SK-N-SH treated with all-trans-retinoic acid at 6 μM for 48 hours (cell line): Measurements from ENCODE around the gene SKOR1.

ENCODE experiments used
- ISL1 ChIP-seq: fragments of 250-450 bp; sonication (Bioruptor Pico); IDR thresholded peaks from 2 replicates; pipeline ENCODE4 v2.1.2; 2022; ENCODE audit warnings: mild to moderate bottlenecking, moderate library complexity
- RARB ChIP-seq: fragments of 250-450 bp; sonication (Bioruptor Pico); IDR thresholded peaks from 2 replicates; pipeline ENCODE4 v1.8.0; 2021; ENCODE audit warnings: mild to moderate bottlenecking, moderate library complexity
- ZC3H10 ChIP-seq: fragments of 250-450 bp; sonication (Bioruptor Pico); IDR thresholded peaks from 2 replicates; pipeline ENCODE4 v1.5.1; 2021; ENCODE audit warnings: mild to moderate bottlenecking, moderate library complexity
- ZFP3 ChIP-seq: fragments of 250-450 bp; sonication (Bioruptor Pico); IDR thresholded peaks from 2 replicates; pipeline ENCODE4 v1.5.0; 2020; ENCODE audit warnings: mild to moderate bottlenecking, moderate library complexity
- ZNF70 ChIP-seq: fragments of 450-650 bp; formaldehyde crosslinking; IDR thresholded peaks from 2 replicates; pipeline ENCODE4 v1.5.0; 2020; ENCODE audit warnings: mild to moderate bottlenecking, moderate library complexity
- TF ChIP-seq, protein P1 (sequence below): fragments of 250-450 bp; sonication (Bioruptor Pico); IDR thresholded peaks from 2 replicates; pipeline ENCODE4 v1.5.1; 2021; ENCODE audit warnings: mild to moderate bottlenecking, moderate library complexity
- TF ChIP-seq, protein P2 (sequence below): fragments of 250-450 bp; sonication (Bioruptor Pico); IDR thresholded peaks from 2 replicates; pipeline ENCODE4 v1.8.0; 2021; ENCODE audit warnings: low read depth, mild to moderate bottlenecking, moderate library complexity, borderline replicate concordance
- TF ChIP-seq, protein P3 (sequence below): fragments of 250-450 bp; sonication (Bioruptor Pico); IDR thresholded peaks from 2 replicates; pipeline ENCODE4 v1.8.0; 2020; ENCODE audit warnings: mild to moderate bottlenecking, moderate library complexity, borderline replicate concordance
- TF ChIP-seq, protein P4 (sequence below): fragments of 250-450 bp; sonication (Bioruptor Pico); IDR thresholded peaks from 2 replicates; pipeline ENCODE4 v1.5.1; 2020; ENCODE audit warnings: low read depth, mild to moderate bottlenecking, moderate library complexity

DNA sequence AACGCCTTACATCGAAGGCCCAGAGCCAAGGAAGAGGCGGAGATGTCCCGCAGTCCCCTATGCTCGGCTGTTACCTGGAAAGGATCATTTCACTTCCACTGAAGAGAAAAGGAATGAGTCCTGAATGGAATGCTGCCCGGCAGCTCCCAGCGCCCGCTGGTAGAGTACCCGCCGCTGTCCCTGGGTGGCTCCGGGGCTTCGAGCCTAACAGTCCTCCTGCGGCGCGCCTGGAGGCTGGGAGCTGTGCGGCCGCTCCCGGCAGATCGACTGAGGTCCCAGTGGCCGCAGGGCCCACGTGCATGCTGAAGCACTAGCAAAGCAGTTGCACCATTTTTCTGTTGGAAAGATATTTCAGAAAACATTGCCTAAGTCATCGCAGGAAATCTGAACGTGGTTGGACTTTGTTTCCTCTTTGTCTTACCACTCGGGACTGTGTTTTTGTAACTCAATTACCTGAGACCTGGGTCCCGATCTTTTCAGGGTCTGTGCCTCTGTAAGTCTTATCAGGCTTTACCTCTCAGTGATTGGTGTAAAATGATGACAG is 13.6 kb downstream of the SKOR1 start:
- TF ChIP-seq, protein P1, sequence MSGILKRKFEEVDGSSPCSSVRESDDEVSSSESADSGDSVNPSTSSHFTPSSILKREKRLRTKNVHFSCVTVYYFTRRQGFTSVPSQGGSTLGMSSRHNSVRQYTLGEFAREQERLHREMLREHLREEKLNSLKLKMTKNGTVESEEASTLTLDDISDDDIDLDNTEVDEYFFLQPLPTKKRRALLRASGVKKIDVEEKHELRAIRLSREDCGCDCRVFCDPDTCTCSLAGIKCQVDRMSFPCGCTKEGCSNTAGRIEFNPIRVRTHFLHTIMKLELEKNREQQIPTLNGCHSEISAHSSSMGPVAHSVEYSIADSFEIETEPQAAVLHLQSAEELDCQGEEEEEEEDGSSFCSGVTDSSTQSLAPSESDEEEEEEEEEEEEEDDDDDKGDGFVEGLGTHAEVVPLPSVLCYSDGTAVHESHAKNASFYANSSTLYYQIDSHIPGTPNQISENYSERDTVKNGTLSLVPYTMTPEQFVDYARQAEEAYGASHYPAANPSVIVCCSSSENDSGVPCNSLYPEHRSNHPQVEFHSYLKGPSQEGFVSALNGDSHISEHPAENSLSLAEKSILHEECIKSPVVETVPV (CRISPR knock-in tag) = no peak
- TF ChIP-seq ZNF70 (CRISPR knock-in tag) (no peak), ZFP3 (CRISPR knock-in tag) (no peak), RARB (CRISPR knock-in tag) (no peak), ZC3H10 (CRISPR knock-in tag) (no peak), ISL1 (CRISPR knock-in tag) (no peak)
- TF ChIP-seq, protein P2, sequence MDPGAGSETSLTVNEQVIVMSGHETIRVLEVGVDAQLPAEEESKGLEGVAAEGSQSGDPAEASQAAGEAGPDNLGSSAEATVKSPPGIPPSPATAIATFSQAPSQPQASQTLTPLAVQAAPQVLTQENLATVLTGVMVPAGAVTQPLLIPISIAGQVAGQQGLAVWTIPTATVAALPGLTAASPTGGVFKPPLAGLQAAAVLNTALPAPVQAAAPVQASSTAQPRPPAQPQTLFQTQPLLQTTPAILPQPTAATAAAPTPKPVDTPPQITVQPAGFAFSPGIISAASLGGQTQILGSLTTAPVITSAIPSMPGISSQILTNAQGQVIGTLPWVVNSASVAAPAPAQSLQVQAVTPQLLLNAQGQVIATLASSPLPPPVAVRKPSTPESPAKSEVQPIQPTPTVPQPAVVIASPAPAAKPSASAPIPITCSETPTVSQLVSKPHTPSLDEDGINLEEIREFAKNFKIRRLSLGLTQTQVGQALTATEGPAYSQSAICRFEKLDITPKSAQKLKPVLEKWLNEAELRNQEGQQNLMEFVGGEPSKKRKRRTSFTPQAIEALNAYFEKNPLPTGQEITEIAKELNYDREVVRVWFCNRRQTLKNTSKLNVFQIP (CRISPR knock-in tag) = no peak
- TF ChIP-seq, protein P3, sequence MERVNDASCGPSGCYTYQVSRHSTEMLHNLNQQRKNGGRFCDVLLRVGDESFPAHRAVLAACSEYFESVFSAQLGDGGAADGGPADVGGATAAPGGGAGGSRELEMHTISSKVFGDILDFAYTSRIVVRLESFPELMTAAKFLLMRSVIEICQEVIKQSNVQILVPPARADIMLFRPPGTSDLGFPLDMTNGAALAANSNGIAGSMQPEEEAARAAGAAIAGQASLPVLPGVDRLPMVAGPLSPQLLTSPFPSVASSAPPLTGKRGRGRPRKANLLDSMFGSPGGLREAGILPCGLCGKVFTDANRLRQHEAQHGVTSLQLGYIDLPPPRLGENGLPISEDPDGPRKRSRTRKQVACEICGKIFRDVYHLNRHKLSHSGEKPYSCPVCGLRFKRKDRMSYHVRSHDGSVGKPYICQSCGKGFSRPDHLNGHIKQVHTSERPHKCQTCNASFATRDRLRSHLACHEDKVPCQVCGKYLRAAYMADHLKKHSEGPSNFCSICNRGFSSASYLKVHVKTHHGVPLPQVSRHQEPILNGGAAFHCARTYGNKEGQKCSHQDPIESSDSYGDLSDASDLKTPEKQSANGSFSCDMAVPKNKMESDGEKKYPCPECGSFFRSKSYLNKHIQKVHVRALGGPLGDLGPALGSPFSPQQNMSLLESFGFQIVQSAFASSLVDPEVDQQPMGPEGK (CRISPR knock-in tag) = no peak
- TF ChIP-seq, protein P4, sequence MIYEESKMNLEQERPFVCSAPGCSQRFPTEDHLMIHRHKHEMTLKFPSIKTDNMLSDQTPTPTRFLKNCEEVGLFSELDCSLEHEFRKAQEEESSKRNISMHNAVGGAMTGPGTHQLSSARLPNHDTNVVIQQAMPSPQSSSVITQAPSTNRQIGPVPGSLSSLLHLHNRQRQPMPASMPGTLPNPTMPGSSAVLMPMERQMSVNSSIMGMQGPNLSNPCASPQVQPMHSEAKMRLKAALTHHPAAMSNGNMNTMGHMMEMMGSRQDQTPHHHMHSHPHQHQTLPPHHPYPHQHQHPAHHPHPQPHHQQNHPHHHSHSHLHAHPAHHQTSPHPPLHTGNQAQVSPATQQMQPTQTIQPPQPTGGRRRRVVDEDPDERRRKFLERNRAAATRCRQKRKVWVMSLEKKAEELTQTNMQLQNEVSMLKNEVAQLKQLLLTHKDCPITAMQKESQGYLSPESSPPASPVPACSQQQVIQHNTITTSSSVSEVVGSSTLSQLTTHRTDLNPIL (CRISPR knock-in tag) = no peak
